ENCODE measurements around the gene B4GALNT3. TPM values are rescaled to one million over a fixed set of nuclear protein-coding genes. Genes with fewer than 3 reads are reported as not detected.

Gene B4GALNT3
- total RNA-seq, 1 donor from 2014 or later: 7.0 TPM

- Mint-ChIP-seq H3K9me3 (no peaks in the 10 kb centered on the region), H3K27me3 (ENCODE audit: low read depth) (peaks cover 21% of the 10 kb centered on the region), H3K36me3 (no peaks in the 10 kb centered on the region), H3K27ac (no peak overlapping the region), H3K4me1 (peaks cover 17% of the 10 kb centered on the region), H3K4me3 (no peak overlapping the region)
- TF ChIP-seq CTCF (IDR thresholded peaks at IDR 0.05; ENCODE audit: unreplicated experiment): no peak
- DNase-seq (ENCODE audit: low spot score in 2 of 2, unreplicated experiment in 2 of 2): no peak
These were observed 80.0 kb downstream of the B4GALNT3 start for GRCh38 chr12:539540-540310.

- DNase-seq (ENCODE audit: low spot score in 2 of 2, unreplicated experiment in 2 of 2): no peak
- H3K36me3 Mint-ChIP-seq: no peaks in the 10 kb centered on the region
- peaks cover 29% of the 10 kb centered on the region for H3K27me3 Mint-ChIP-seq (ENCODE audit: low read depth)
- H3K9me3 Mint-ChIP-seq: no peaks in the 10 kb centered on the region
- H3K27ac Mint-ChIP-seq: no peak overlapping the region
- peaks cover 17% of the 10 kb centered on the region for H3K4me1 Mint-ChIP-seq
- no peak for TF ChIP-seq CTCF (IDR thresholded peaks at IDR 0.05; ENCODE audit: unreplicated experiment)
- H3K4me3 Mint-ChIP-seq: no peak overlapping the region
These were observed 82.1 kb downstream of the B4GALNT3 start for GRCh38 chr12:541676-542324.

GRCh38 chr12:542395-543113 is 82.8 kb downstream of the B4GALNT3 start:
- H3K4me1 Mint-ChIP-seq: peaks cover 17% of the 10 kb centered on the region
- H3K36me3 Mint-ChIP-seq: no peaks in the 10 kb centered on the region
- no peaks in the 10 kb centered on the region for H3K9me3 Mint-ChIP-seq
- no peak for DNase-seq (ENCODE audit: low spot score in 2 of 2, unreplicated experiment in 2 of 2)
- no peak overlapping the region for H3K4me3 Mint-ChIP-seq
- H3K27ac Mint-ChIP-seq: no peak overlapping the region
- peaks cover 32% of the 10 kb centered on the region for H3K27me3 Mint-ChIP-seq (ENCODE audit: low read depth)
- TF ChIP-seq CTCF (IDR thresholded peaks at IDR 0.05; ENCODE audit: unreplicated experiment): no peak

GRCh38 chr12:543114-543451 is 83.3 kb downstream of the B4GALNT3 start:
- no peak for DNase-seq (ENCODE audit: low spot score in 2 of 2, unreplicated experiment in 2 of 2)
- Mint-ChIP-seq H3K4me3 (no peak overlapping the region), H3K36me3 (no peaks in the 10 kb centered on the region), H3K9me3 (no peaks in the 10 kb centered on the region), H3K27me3 (ENCODE audit: low read depth) (peaks cover 34% of the 10 kb centered on the region), H3K27ac (no peak overlapping the region), H3K4me1 (peaks cover 17% of the 10 kb centered on the region)
- no peak for TF ChIP-seq CTCF (IDR thresholded peaks at IDR 0.05; ENCODE audit: unreplicated experiment)

GRCh38 chr12:544142-544541 is 84.4 kb downstream of the B4GALNT3 start:
- Mint-ChIP-seq H3K27ac (no peak overlapping the region), H3K4me3 (no peak overlapping the region), H3K9me3 (no peaks in the 10 kb centered on the region), H3K36me3 (no peaks in the 10 kb centered on the region), H3K4me1 (peaks cover 16% of the 10 kb centered on the region), H3K27me3 (ENCODE audit: low read depth) (peaks cover 34% of the 10 kb centered on the region)
- TF ChIP-seq CTCF (IDR thresholded peaks at IDR 0.05; ENCODE audit: unreplicated experiment): no peak
- DNase-seq (ENCODE audit: low spot score in 2 of 2, unreplicated experiment in 2 of 2): no peak
